Liver (tissue), 3 donors: ENCODE data around the gene TUBB3.

Experiments used
- FOXA1 ChIP-seq: IDR thresholded peaks from 2 replicates; pipeline ENCODE4 v1.6.1; 2016; ENCODE audit warnings: antibody characterized with exemption
- FOXA2 ChIP-seq: IDR thresholded peaks from 2 replicates; pipeline ENCODE4 v1.6.1; 2016; ENCODE audit warnings: antibody characterized with exemption
- JUND ChIP-seq, 2 donors: IDR thresholded peaks; 2 replicates each; pipeline ENCODE4 v1.6.1; 2016; ENCODE audit warnings: antibody characterized with exemption in 2 of 2
- RAD21 ChIP-seq, 2 donors: IDR thresholded peaks; 2 replicates each; pipeline ENCODE4 v1.6.1; 2016; ENCODE audit warnings: antibody characterized with exemption in 2 of 2, mild to moderate bottlenecking in 2 of 2
- SP1 ChIP-seq: IDR thresholded peaks from 2 replicates; pipeline ENCODE4 v1.6.1; 2018; ENCODE audit warnings: antibody characterized with exemption, mild to moderate bottlenecking
- TAF1 ChIP-seq: conservative IDR thresholded peaks from 2 replicates; pipeline ENCODE4 v1.6.1; 2016; ENCODE audit warnings: antibody characterized with exemption, mild to moderate bottlenecking
- YY1 ChIP-seq: IDR thresholded peaks from 2 replicates; pipeline ENCODE4 v1.6.1; 2016; ENCODE audit warnings: antibody characterized with exemption, mild to moderate bottlenecking
- TF ChIP-seq, protein P1 (sequence below): fragments of 150-350 bp; IDR thresholded peaks from 2 replicates; pipeline ENCODE4 v1.5.1; 2017; ENCODE audit warnings: improper control_type of control experiment, low read depth, low read length; ENCODE audit not compliant: missing input control
- TF ChIP-seq, protein P2 (sequence below): IDR thresholded peaks from 2 replicates; pipeline ENCODE4 v1.6.1; 2016; ENCODE audit warnings: antibody characterized with exemption
- TF ChIP-seq, protein P3 (sequence below): IDR thresholded peaks from 2 replicates; pipeline ENCODE4 v1.6.1; 2016; ENCODE audit warnings: antibody characterized with exemption
- TF ChIP-seq, protein P4 (sequence below): IDR thresholded peaks from 2 replicates; pipeline ENCODE4 v1.6.1; 2016; ENCODE audit warnings: antibody characterized with exemption, mild to moderate bottlenecking
- TF ChIP-seq, protein P5 (sequence below): IDR thresholded peaks from 2 replicates; pipeline ENCODE4 v1.6.1; 2016; ENCODE audit warnings: antibody characterized with exemption
- donor health status: healthy.
- donor health status: healthy.

DNA sequence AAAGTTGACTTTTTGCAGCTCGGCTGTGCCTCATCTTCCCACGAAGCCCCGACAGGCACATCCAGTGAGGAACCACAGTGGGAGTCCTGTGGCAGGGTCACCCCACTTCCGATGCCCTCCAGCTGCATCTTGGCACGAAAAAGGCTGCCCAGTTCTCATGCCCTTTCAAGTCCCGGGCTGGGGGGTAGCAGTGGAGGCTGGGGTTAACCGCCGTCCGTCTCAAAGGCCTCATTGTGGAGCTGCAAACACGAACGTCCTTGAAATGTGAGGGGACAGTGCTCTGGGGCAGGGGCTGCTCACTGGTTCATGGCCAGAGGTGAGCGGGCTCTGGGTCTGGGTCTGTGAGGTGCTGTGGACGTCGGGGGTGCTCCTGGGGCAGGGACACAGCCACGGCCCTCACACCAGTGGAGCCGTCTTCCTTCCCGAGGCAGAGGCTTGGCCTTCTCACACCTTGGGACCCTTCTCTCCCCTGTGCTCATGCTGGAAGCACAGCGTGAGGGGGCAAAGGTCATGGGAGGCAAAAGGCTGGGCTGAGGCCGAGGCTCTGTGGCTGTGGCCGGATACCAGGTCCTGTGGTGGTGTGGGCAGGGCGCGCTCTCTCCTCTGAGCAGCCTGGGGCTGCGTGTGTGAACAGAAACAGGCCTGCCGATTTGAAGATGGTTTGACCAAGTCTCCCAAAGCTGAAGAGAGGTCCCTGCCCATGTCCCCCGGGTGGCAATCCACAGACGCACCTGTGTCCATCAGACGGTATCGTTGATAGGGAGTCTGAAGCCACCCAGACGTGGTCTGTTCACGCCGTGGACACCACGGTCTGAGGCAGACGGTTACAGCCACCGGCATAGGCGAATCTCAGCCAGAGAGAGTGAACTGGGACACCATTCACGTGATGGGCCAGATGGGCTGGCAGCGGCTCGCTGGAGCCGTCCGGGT, 7.6 kb upstream of the TUBB3 start:
- TF ChIP-seq JUND (IDR thresholded peaks at IDR 0.05) (no peak), SP1 (no peak), FOXA2 (no peak), TAF1 (no peak), RAD21 (IDR thresholded peaks at IDR 0.05) (no peak), YY1 (no peak), FOXA1 (no peak)
- TF ChIP-seq, protein P1, sequence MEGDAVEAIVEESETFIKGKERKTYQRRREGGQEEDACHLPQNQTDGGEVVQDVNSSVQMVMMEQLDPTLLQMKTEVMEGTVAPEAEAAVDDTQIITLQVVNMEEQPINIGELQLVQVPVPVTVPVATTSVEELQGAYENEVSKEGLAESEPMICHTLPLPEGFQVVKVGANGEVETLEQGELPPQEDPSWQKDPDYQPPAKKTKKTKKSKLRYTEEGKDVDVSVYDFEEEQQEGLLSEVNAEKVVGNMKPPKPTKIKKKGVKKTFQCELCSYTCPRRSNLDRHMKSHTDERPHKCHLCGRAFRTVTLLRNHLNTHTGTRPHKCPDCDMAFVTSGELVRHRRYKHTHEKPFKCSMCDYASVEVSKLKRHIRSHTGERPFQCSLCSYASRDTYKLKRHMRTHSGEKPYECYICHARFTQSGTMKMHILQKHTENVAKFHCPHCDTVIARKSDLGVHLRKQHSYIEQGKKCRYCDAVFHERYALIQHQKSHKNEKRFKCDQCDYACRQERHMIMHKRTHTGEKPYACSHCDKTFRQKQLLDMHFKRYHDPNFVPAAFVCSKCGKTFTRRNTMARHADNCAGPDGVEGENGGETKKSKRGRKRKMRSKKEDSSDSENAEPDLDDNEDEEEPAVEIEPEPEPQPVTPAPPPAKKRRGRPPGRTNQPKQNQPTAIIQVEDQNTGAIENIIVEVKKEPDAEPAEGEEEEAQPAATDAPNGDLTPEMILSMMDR, result no peak
- TF ChIP-seq, protein P2, sequence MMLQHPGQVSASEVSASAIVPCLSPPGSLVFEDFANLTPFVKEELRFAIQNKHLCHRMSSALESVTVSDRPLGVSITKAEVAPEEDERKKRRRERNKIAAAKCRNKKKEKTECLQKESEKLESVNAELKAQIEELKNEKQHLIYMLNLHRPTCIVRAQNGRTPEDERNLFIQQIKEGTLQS, result no peak
- TF ChIP-seq, protein P3, sequence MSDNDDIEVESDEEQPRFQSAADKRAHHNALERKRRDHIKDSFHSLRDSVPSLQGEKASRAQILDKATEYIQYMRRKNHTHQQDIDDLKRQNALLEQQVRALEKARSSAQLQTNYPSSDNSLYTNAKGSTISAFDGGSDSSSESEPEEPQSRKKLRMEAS, result no peak
- TF ChIP-seq, protein P4, sequence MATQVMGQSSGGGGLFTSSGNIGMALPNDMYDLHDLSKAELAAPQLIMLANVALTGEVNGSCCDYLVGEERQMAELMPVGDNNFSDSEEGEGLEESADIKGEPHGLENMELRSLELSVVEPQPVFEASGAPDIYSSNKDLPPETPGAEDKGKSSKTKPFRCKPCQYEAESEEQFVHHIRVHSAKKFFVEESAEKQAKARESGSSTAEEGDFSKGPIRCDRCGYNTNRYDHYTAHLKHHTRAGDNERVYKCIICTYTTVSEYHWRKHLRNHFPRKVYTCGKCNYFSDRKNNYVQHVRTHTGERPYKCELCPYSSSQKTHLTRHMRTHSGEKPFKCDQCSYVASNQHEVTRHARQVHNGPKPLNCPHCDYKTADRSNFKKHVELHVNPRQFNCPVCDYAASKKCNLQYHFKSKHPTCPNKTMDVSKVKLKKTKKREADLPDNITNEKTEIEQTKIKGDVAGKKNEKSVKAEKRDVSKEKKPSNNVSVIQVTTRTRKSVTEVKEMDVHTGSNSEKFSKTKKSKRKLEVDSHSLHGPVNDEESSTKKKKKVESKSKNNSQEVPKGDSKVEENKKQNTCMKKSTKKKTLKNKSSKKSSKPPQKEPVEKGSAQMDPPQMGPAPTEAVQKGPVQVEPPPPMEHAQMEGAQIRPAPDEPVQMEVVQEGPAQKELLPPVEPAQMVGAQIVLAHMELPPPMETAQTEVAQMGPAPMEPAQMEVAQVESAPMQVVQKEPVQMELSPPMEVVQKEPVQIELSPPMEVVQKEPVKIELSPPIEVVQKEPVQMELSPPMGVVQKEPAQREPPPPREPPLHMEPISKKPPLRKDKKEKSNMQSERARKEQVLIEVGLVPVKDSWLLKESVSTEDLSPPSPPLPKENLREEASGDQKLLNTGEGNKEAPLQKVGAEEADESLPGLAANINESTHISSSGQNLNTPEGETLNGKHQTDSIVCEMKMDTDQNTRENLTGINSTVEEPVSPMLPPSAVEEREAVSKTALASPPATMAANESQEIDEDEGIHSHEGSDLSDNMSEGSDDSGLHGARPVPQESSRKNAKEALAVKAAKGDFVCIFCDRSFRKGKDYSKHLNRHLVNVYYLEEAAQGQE, result no peak
- TF ChIP-seq, protein P5, sequence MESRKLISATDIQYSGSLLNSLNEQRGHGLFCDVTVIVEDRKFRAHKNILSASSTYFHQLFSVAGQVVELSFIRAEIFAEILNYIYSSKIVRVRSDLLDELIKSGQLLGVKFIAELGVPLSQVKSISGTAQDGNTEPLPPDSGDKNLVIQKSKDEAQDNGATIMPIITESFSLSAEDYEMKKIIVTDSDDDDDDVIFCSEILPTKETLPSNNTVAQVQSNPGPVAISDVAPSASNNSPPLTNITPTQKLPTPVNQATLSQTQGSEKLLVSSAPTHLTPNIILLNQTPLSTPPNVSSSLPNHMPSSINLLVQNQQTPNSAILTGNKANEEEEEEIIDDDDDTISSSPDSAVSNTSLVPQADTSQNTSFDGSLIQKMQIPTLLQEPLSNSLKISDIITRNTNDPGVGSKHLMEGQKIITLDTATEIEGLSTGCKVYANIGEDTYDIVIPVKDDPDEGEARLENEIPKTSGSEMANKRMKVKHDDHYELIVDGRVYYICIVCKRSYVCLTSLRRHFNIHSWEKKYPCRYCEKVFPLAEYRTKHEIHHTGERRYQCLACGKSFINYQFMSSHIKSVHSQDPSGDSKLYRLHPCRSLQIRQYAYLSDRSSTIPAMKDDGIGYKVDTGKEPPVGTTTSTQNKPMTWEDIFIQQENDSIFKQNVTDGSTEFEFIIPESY, result no peak
